ENCODE data around the gene PAX8.
"Not testable (repeated sequence)": the region's sequence is repeated elsewhere in the genome, so short reads cannot be mapped to it uniquely, and the experiment has no call there.

DNA sequence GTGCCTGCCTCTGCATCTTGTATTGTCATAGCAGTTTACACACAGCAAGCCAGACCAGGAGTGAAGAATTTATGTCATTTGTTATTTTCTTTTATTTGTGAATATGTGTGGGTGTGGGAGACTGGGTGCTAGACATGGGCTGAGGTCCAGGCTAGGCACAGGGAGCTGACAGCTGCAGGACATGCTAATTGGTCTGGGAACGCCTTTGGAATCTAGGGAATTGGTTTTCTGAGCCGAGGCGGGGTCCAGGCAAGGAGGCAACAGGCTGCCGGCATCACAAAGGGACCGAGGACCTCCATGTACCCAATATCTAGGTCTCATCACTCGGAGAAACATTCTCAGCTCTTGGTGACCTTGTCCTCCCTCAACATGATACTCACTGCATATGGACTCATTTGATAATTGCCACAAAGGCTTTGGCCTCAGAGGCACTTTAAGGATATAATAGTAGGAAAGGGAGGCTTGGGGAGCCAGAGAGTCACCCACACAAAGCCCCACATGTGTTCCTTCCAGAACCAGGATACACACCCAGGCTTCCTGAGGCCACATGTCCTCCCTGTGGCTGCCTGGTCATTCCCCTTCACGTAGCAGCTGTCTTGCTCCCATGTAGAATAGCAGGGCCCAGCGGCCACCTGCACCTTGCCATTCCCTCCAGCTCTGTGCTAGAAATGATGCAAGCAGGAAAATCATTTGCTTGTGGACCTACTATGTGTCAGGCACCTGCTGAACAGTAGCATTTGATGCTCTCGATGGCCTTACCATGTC lies 23.7 kb upstream of the PAX8 start:
- TF ChIP-seq EZH2 (IDR thresholded peaks at IDR 0.05); POLR2AphosphoS5 (IDR thresholded peaks at IDR 0.05; ENCODE audit: borderline replicate concordance, low read depth, low read length); FOXP2 (optimal IDR thresholded peaks at IDR 0.05; ENCODE audit: control extremely low read depth, extremely low read length, insufficient read depth): not testable (repeated sequence)

Data from SK-N-MC (cell line).